Astrocyte (in vitro differentiated cells and primary cell): ENCODE results near the gene RPL35. TPM values are rescaled to one million over a fixed set of nuclear protein-coding genes. Genes with fewer than 3 reads are reported as not detected.

Experiments
- DNase-seq: peaks from one replicate; pipeline ENCODE4 v3.0.0-alpha.2; 2010; ENCODE audit warnings: low read depth
- FAIRE-seq: peaks from 2 replicates; lab custom pipeline; 2011; peaks lifted over from hg19 to GRCh38; lab: Jason Lieb, UNC
- H2AFZ ChIP-seq: 2 replicates; pipeline ENCODE4 v1.6.0; 2012; ENCODE audit warnings: low read depth, low read length, inconsistent platforms
- H3K27ac ChIP-seq: 2 replicates; pipeline ENCODE4 v1.5.1; 2011; ENCODE audit warnings: low read depth, low read length, inconsistent platforms
- H3K27me3 ChIP-seq: 2 replicates; pipeline ENCODE4 v1.6.0; 2011; ENCODE audit warnings: low read length, inconsistent platforms; ENCODE audit not compliant: insufficient read depth
- H3K36me3 ChIP-seq: 2 replicates; pipeline ENCODE4 v1.5.1; 2011; ENCODE audit warnings: low read length, inconsistent platforms; ENCODE audit not compliant: insufficient read depth
- H3K4me1 ChIP-seq: 2 replicates; pipeline ENCODE4 v1.5.1; 2011; ENCODE audit warnings: low read length, inconsistent platforms; ENCODE audit not compliant: insufficient read depth
- H3K4me2 ChIP-seq: 2 replicates; pipeline ENCODE4 v1.6.0; 2012; ENCODE audit warnings: low read length, inconsistent platforms
- H3K4me3 ChIP-seq: 2 replicates; pipeline ENCODE4 v1.5.1; 2011; ENCODE audit warnings: low read depth, mild to moderate bottlenecking, low read length, inconsistent platforms; ENCODE audit not compliant: insufficient read depth
- H3K79me2 ChIP-seq: 2 replicates; pipeline ENCODE4 v1.6.0; 2012; ENCODE audit warnings: mild to moderate bottlenecking, low read length, inconsistent platforms; ENCODE audit not compliant: insufficient read depth
- H3K9ac ChIP-seq: 2 replicates; pipeline ENCODE4 v1.6.0; 2012; ENCODE audit warnings: mild to moderate bottlenecking, low read length, inconsistent platforms
- H3K9me3 ChIP-seq: 2 replicates; pipeline ENCODE4 v1.5.1; 2012; ENCODE audit warnings: low read depth, mild to moderate bottlenecking, low read length, inconsistent platforms; ENCODE audit not compliant: insufficient read depth
- H4K20me1 ChIP-seq: 2 replicates; pipeline ENCODE4 v1.6.0; 2012; ENCODE audit warnings: low read length, inconsistent platforms; ENCODE audit not compliant: insufficient read depth
- H3K27ac Mint-ChIP-seq: one replicate; pipeline ENCODE4 v1.8.0; 2021; ENCODE audit warnings: mild to moderate bottlenecking, mixed read lengths; ENCODE audit not compliant: unreplicated experiment
- H3K27me3 Mint-ChIP-seq: one replicate; pipeline ENCODE4 v1.8.0; 2021; ENCODE audit warnings: low read depth, mixed read lengths; ENCODE audit not compliant: unreplicated experiment
- H3K36me3 Mint-ChIP-seq: one replicate; pipeline ENCODE4 v1.8.0; 2021; ENCODE audit warnings: low read depth, mixed read lengths; ENCODE audit not compliant: unreplicated experiment
- H3K4me1 Mint-ChIP-seq: one replicate; pipeline ENCODE4 v1.8.0; 2021; ENCODE audit warnings: low read depth, mixed read lengths; ENCODE audit not compliant: unreplicated experiment
- H3K4me3 Mint-ChIP-seq: one replicate; pipeline ENCODE4 v1.8.0; 2021; ENCODE audit warnings: mild to moderate bottlenecking, moderate library complexity, mixed read lengths; ENCODE audit not compliant: unreplicated experiment
- H3K9me3 Mint-ChIP-seq: one replicate; pipeline ENCODE4 v1.8.0; 2021; ENCODE audit warnings: mild to moderate bottlenecking, mixed read lengths; ENCODE audit not compliant: unreplicated experiment
- CTCF ChIP-seq: IDR thresholded peaks from 2 replicates; pipeline ENCODE4 v1.5.1; 2011; ENCODE audit warnings: low read depth, mild to moderate bottlenecking, inconsistent platforms, low read length, moderate library complexity; ENCODE audit not compliant: insufficient read depth
- EZH2 ChIP-seq: IDR thresholded peaks from 2 replicates; pipeline ENCODE4 v1.6.1; 2012; ENCODE audit warnings: mild to moderate bottlenecking, low read length, inconsistent platforms; ENCODE audit not compliant: insufficient read depth
- total RNA-seq: library from RNA; stranded (reverse); gene quantifications from 2 replicates; pipeline ENCODE4 v1.2.1, GENCODE V29; 2021

RPL35 gene
- total RNA-seq, 1 donor from 2014 or later = 1,259 TPM

- H3K27ac ChIP-seq = no peak overlapping the region
- FAIRE-seq (no peak), DNase-seq (no peak)
- Mint-ChIP-seq H3K4me1 (peaks cover 28% of the 10 kb centered on the region), H3K36me3 (peaks cover 7% of the 10 kb centered on the region), H3K27ac (peak overlapping the region; percentile 55), H3K4me3 (no peak overlapping the region), H3K9me3 (no peaks in the 10 kb centered on the region), H3K27me3 (no peaks in the 10 kb centered on the region)
- H3K4me1 ChIP-seq = peaks cover 32% of the 10 kb centered on the region
- TF ChIP-seq EZH2 = no peak
- TF ChIP-seq CTCF = no peak
- H2AFZ ChIP-seq = no peak overlapping the region
- H3K4me3 ChIP-seq = no peak overlapping the region
- no peak overlapping the region for H3K9ac ChIP-seq
- H3K36me3 ChIP-seq = no peaks in the 10 kb centered on the region
- no peak overlapping the region for H3K4me2 ChIP-seq
- no peaks in the 10 kb centered on the region for H4K20me1 ChIP-seq
- H3K79me2 ChIP-seq = no peaks in the 10 kb centered on the region
- no peaks in the 10 kb centered on the region for H3K9me3 ChIP-seq
- no peaks in the 10 kb centered on the region for H3K27me3 ChIP-seq
Observed at GRCh38 chr9:124808246-124808956, 53.4 kb downstream of the RPL35 start.

Other genes starting within 250 kb of the RPL35 start
- gene NR6A1, start 90.6 kb downstream of the RPL35 start, total RNA-seq = 14.5 and 20.8 TPM in 2 replicates
- gene OLFML2A, start 84.8 kb downstream of the RPL35 start, total RNA-seq = 148 and 179 TPM in 2 replicates
- gene WDR38, start 8.5 kb downstream of the RPL35 start, total RNA-seq = not detected in 2 replicates
- 56.0 and 57.0 TPM in 2 replicates for gene ARPC5L, start 173 bp upstream of the RPL35 start, total RNA-seq
- gene GOLGA1, start 79.1 kb upstream of the RPL35 start, total RNA-seq = 10.2 and 11.2 TPM in 2 replicates